GM23338 (cell line): ENCODE measurements around the gene SEC24C. TPM values are rescaled to one million over a fixed set of nuclear protein-coding genes. Genes with fewer than 3 reads are reported as not detected.
"Not testable (repeated sequence)": the region's sequence is repeated elsewhere in the genome, so short reads cannot be mapped to it uniquely, and the experiment has no call there.

Source experiments
- ATAC-seq: fragments of 200-7000 bp; cut with Tn5 transposase; 3 replicates; pipeline ENCODE4 v1.9.1; 2020
- DNase-seq: peaks from one replicate; pipeline ENCODE4 v3.0.0-alpha.2; 2015; ENCODE audit warnings: low spot score
- H2AFZ ChIP-seq: fragments of 200-600 bp; sonication (generic); 2 replicates; pipeline ENCODE4 v1.8.0; 2016; ENCODE audit warnings: antibody characterized with exemption, mild to moderate bottlenecking, moderate library complexity
- H3F3A ChIP-seq: fragments of 200-600 bp; sonication (generic); replicated peaks from 2 replicates; pipeline ENCODE4 v1.8.0; 2017; ENCODE audit warnings: antibody characterized with exemption, mixed run types, low read depth
- H3K27ac ChIP-seq: fragments of 200-600 bp; sonication (generic); 2 replicates; pipeline ENCODE4 v1.6.1; 2016; ENCODE audit warnings: low read depth
- H3K27me3 ChIP-seq: fragments of 200-600 bp; sonication (generic); 2 replicates; pipeline ENCODE4 v1.8.0; 2016; ENCODE audit warnings: mild to moderate bottlenecking, mixed run types, moderate library complexity; ENCODE audit not compliant: insufficient read depth
- H3K36me3 ChIP-seq: fragments of 200-600 bp; sonication (generic); 2 replicates; pipeline ENCODE4 v1.8.0; 2016; ENCODE audit warnings: mild to moderate bottlenecking; ENCODE audit not compliant: insufficient read depth
- H3K4me1 ChIP-seq: fragments of 200-600 bp; sonication (generic); 2 replicates; pipeline ENCODE4 v1.8.0; 2016; ENCODE audit warnings: mild to moderate bottlenecking, moderate library complexity; ENCODE audit not compliant: insufficient read depth
- H3K4me2 ChIP-seq: fragments of 200-600 bp; sonication (generic); 2 replicates; pipeline ENCODE4 v1.7.1; 2017; ENCODE audit warnings: mixed run types
- H3K4me3 ChIP-seq: fragments of 200-600 bp; sonication (generic); 2 replicates; pipeline ENCODE4 v1.6.1; 2016; ENCODE audit warnings: mixed run types
- H3K79me2 ChIP-seq: fragments of 200-600 bp; sonication (generic); replicated peaks from 2 replicates; pipeline ENCODE4 v1.8.0; 2017; ENCODE audit warnings: mild to moderate bottlenecking; ENCODE audit not compliant: insufficient read depth
- H3K9me2 ChIP-seq: fragments of 200-600 bp; sonication (generic); 2 replicates; pipeline ENCODE4 v1.8.0; 2017; ENCODE audit not compliant: insufficient read depth
- H4K20me1 ChIP-seq: fragments of 200-600 bp; sonication (generic); replicated peaks from 2 replicates; pipeline ENCODE4 v1.8.0; 2017; ENCODE audit warnings: mild to moderate bottlenecking; ENCODE audit not compliant: insufficient read depth
- H3K27ac Mint-ChIP-seq: 2 replicates; pipeline ENCODE4 v1.8.0; 2020; ENCODE audit warnings: inconsistent platforms, mild to moderate bottlenecking, moderate library complexity, mixed read lengths
- H3K27me3 Mint-ChIP-seq: 3 replicates; pipeline ENCODE4 v1.8.0; 2022; ENCODE audit warnings: low read depth, mild to moderate bottlenecking, moderate library complexity, mixed read lengths, inconsistent platforms; ENCODE audit not compliant: insufficient read depth, poor library complexity
- H3K36me3 Mint-ChIP-seq: 3 replicates; pipeline ENCODE4 v1.8.0; 2021; ENCODE audit warnings: low read depth, mild to moderate bottlenecking, inconsistent platforms, moderate library complexity, mixed read lengths
- H3K4me1 Mint-ChIP-seq: 3 replicates; pipeline ENCODE4 v1.8.0; 2020; ENCODE audit warnings: mild to moderate bottlenecking, inconsistent platforms, mixed read lengths
- H3K4me3 Mint-ChIP-seq: 3 replicates; pipeline ENCODE4 v1.8.0; 2021; ENCODE audit warnings: moderate library complexity, mild to moderate bottlenecking, inconsistent platforms, mixed read lengths
- H3K9me3 Mint-ChIP-seq: 3 replicates; pipeline ENCODE4 v1.8.0; 2020; ENCODE audit warnings: moderate library complexity, mild to moderate bottlenecking, inconsistent platforms, mixed read lengths
- EZH2phosphoT487 ChIP-seq: fragments of 200-600 bp; sonication (generic); IDR thresholded peaks from one replicate; pipeline ENCODE4 v1.8.1; 2018; ENCODE audit warnings: antibody characterized with exemption; ENCODE audit not compliant: unreplicated experiment
- STAT1 ChIP-seq: IDR thresholded peaks from one replicate; pipeline ENCODE4 v1.6.1; 2016; ENCODE audit warnings: antibody characterized with exemption; ENCODE audit not compliant: unreplicated experiment
- polyA plus RNA-seq: library from polyadenylated mRNA; unstranded; fragments of >200 nt; fragmentation: Nextera tagmentation; extraction: Ambion mirVana; gene quantifications from 2 replicates; pipeline ENCODE4 v1.2.1, GENCODE V29; 2016
- total RNA-seq: library from RNA; depleted of rRNA; stranded (reverse); fragments of >200 nt; shearing (Covaris generic); gene quantifications from 2 replicates; pipeline ENCODE4 v1.2.3, GENCODE V29; 2014
- TF ChIP-seq, protein P1 (sequence below), 2 experiments: fragments of 200-600 bp in 1 of 2; sonication (generic) in 1 of 2; conservative IDR thresholded peaks; 2 replicates each; pipeline versions ENCODE4 v1.5.1 to v1.6.1; 2016 to 2017; ENCODE audit warnings: antibody characterized with exemption in 2 of 2, low read depth in 2 of 2, mild to moderate bottlenecking in 2 of 2, moderate library complexity in 1 of 2
- TF ChIP-seq, protein P2 (sequence below): IDR thresholded peaks from one replicate; pipeline ENCODE4 v1.6.1; 2018; ENCODE audit warnings: antibody characterized with exemption; ENCODE audit not compliant: unreplicated experiment

SEC24C gene
- total and polyA plus RNA-seq, 2 experiments from 2014 or later: 16.9 to 64.2 TPM

DNA sequence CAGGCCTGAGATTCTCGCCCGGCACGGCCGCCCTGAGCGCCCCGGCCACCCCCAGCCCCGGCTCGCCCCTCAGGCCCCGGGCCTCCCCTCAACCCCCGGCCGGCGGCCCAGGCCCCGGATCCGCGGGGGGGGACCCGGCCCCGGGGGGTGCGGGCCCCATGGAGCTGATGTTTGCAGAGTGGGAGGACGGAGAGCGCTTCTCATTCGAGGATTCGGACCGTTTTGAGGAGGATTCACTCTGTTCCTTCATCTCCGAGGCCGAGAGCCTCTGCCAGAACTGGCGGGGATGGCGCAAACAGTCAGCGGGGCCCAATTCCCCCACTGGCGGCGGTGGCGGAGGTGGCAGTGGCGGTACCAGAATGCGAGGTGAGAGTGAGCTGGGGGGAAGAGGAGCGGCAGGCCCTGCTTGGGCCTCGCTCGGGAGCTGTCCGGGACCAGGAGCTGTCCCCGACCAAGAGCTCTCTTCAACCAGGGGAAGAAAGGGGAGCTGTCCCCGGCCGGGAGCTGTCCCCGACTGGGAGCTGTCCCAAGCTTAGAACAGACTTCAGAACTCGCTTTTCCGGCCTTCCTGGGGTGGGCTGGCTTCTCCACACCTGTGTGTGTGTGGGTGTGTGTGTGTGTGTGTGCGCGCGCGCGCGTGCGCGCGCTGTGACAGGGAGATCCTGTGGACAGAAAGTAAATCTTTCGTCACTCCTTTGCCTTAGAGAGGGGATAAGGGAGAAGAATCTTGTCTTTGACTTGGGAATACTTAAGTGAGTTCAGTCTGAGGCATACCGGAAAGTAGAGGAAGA lies 41.7 kb downstream of the SEC24C start:
- H3K27ac ChIP-seq: no peak overlapping the region

DNA sequence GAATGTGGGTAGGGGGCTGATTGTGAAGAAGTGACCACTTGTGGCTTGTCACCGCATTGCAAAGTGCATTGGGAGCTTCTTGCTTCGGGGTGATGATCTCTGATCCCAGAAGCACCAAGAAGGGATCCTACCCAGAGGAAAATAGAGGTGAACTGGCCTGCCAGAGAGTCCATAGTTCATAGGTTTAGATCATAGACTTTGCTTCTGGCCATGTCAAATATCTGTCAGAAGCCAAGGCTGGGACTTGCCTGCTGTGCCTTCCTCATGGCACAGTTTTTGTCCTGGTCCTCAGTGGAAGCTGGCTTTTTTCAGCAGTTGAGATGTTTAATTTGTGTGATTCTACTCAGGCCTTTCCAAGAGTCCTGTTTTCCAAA lies 42.3 kb downstream of the SEC24C start:
- peak overlapping the region; percentile 100 for H3K4me3 Mint-ChIP-seq
- Histone ChIP-seq H2AFZ (no peak overlapping the region), H3K27me3 (no peaks in the 10 kb centered on the region), H3K27ac (no peak overlapping the region), H3K36me3 (no peaks in the 10 kb centered on the region; the same call in 1 of the 2 replicates), H3K79me2 (peaks cover 41% of the 10 kb centered on the region), H3F3A (peaks cover 10% of the 10 kb centered on the region; the same call in 1 of the 2 replicates), H3K9me2 (no peaks in the 10 kb centered on the region), H3K4me3 (peak overlapping the region; percentile 57), H3K4me2 (peak overlapping the region; percentile 99), H3K4me1 (peaks cover 6% of the 10 kb centered on the region; the same call in 1 of the 2 replicates), H4K20me1 (peaks cover 19% of the 10 kb centered on the region)
- peaks cover 19% of the 10 kb centered on the region for H3K4me1 Mint-ChIP-seq
- H3K27me3 Mint-ChIP-seq: peaks cover 22% of the 10 kb centered on the region
- no peaks in the 10 kb centered on the region for H3K9me3 Mint-ChIP-seq
- TF ChIP-seq EZH2phosphoT487: no peak
- TF ChIP-seq, protein P1, sequence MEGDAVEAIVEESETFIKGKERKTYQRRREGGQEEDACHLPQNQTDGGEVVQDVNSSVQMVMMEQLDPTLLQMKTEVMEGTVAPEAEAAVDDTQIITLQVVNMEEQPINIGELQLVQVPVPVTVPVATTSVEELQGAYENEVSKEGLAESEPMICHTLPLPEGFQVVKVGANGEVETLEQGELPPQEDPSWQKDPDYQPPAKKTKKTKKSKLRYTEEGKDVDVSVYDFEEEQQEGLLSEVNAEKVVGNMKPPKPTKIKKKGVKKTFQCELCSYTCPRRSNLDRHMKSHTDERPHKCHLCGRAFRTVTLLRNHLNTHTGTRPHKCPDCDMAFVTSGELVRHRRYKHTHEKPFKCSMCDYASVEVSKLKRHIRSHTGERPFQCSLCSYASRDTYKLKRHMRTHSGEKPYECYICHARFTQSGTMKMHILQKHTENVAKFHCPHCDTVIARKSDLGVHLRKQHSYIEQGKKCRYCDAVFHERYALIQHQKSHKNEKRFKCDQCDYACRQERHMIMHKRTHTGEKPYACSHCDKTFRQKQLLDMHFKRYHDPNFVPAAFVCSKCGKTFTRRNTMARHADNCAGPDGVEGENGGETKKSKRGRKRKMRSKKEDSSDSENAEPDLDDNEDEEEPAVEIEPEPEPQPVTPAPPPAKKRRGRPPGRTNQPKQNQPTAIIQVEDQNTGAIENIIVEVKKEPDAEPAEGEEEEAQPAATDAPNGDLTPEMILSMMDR (conservative IDR thresholded peaks at IDR 0.05; ENCODE audit: low read depth in 2 of 2): no peak
- peak overlapping the region; percentile 54; the same call in 1 of the 2 replicates for H3K27ac Mint-ChIP-seq
- H3K36me3 Mint-ChIP-seq: peaks cover 20% of the 10 kb centered on the region
- DNase-seq (no peak), ATAC-seq (no peak; the same call in 2 of the 3 replicates)

More for the DNA sequence above, 41.7 kb downstream of the SEC24C start:
- Mint-ChIP-seq H3K9me3 (no peaks in the 10 kb centered on the region), H3K27ac (peak overlapping the region; percentile 54; the same call in 1 of the 2 replicates), H3K27me3 (peaks cover 17% of the 10 kb centered on the region), H3K36me3 (peaks cover 15% of the 10 kb centered on the region), H3K4me3 (peak overlapping the region; percentile 100), H3K4me1 (peaks cover 20% of the 10 kb centered on the region)
- peak overlapping the region; percentile 57 for H3K4me3 ChIP-seq
- peak; percentile 31 for ATAC-seq
- H3K27me3 ChIP-seq: no peaks in the 10 kb centered on the region
- peaks cover 10% of the 10 kb centered on the region for H3K4me1 ChIP-seq
- H3K79me2 ChIP-seq: peaks cover 46% of the 10 kb centered on the region
- peak; percentile 61 for DNase-seq
- peak overlapping the region; percentile 83; the same call in 1 of the 2 replicates for H2AFZ ChIP-seq
- no peak for TF ChIP-seq STAT1
- TF ChIP-seq, protein P1 (conservative IDR thresholded peaks at IDR 0.05; ENCODE audit: low read depth in 2 of 2): no peak; a peak in 1 of 4 replicates
- TF ChIP-seq, protein P2, sequence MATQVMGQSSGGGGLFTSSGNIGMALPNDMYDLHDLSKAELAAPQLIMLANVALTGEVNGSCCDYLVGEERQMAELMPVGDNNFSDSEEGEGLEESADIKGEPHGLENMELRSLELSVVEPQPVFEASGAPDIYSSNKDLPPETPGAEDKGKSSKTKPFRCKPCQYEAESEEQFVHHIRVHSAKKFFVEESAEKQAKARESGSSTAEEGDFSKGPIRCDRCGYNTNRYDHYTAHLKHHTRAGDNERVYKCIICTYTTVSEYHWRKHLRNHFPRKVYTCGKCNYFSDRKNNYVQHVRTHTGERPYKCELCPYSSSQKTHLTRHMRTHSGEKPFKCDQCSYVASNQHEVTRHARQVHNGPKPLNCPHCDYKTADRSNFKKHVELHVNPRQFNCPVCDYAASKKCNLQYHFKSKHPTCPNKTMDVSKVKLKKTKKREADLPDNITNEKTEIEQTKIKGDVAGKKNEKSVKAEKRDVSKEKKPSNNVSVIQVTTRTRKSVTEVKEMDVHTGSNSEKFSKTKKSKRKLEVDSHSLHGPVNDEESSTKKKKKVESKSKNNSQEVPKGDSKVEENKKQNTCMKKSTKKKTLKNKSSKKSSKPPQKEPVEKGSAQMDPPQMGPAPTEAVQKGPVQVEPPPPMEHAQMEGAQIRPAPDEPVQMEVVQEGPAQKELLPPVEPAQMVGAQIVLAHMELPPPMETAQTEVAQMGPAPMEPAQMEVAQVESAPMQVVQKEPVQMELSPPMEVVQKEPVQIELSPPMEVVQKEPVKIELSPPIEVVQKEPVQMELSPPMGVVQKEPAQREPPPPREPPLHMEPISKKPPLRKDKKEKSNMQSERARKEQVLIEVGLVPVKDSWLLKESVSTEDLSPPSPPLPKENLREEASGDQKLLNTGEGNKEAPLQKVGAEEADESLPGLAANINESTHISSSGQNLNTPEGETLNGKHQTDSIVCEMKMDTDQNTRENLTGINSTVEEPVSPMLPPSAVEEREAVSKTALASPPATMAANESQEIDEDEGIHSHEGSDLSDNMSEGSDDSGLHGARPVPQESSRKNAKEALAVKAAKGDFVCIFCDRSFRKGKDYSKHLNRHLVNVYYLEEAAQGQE: peak; percentile 65
- H3K4me2 ChIP-seq: peak overlapping the region; percentile 99
- H4K20me1 ChIP-seq: peaks cover 19% of the 10 kb centered on the region
- H3K36me3 ChIP-seq: no peaks in the 10 kb centered on the region; the same call in 1 of the 2 replicates
- H3F3A ChIP-seq: peaks cover 11% of the 10 kb centered on the region; the same call in 1 of the 2 replicates
- H3K9me2 ChIP-seq: no peaks in the 10 kb centered on the region

DNA sequence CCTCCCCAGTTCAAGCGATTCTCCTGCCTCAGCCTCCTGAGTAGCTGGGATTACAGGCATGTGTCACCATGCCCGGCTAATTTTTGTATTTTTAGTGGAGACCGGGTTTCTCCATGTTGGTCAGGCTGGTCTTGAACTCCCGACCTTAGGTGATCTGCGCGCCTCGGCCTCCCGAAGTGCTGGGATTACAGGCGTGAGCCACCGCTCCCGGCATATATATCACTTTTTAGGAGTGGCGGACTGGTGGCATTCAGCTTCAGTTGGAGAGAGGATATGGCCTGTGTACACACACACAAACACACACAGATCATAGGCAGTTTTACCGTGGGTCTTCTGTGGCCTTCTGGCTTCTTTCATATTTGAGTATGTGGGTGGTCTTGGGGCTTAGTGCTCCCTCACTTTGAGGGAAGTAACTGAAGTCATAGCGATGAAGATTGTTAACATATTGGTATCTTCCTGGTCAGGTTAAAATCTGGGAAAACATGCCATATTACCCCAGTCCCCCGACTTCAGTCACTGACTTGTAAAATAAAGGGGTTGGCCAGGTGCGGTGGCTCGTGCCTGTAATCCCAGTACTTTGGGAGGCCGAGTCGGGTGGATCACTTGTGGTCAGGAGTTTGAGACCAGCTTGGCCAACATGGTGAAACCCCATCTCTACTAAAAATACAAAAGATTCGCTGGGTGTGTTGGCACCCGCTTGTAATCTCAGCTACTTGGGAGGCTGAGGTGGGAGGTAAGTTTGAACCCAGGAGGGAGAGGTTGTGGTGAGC lies 43.0 kb downstream of the SEC24C start:
- Mint-ChIP-seq H3K27me3 (peaks cover 22% of the 10 kb centered on the region), H3K36me3 (peaks cover 22% of the 10 kb centered on the region), H3K4me1 (peaks cover 19% of the 10 kb centered on the region), H3K4me3 (peak overlapping the region; percentile 100)
- H3K4me2 ChIP-seq: peak overlapping the region; percentile 99
- H3K9me3 Mint-ChIP-seq, H3K9me2 ChIP-seq, H3K27ac Mint-ChIP-seq, H2AFZ ChIP-seq, H3K4me1 ChIP-seq, DNase-seq, H3K36me3 ChIP-seq, H3K27me3 ChIP-seq, ATAC-seq, H3K27ac ChIP-seq: not testable (repeated sequence)
- H3K4me3 ChIP-seq: peak overlapping the region; percentile 57; the same call in 1 of the 2 replicates
- H3F3A ChIP-seq: peaks cover 10% of the 10 kb centered on the region; the same call in 1 of the 2 replicates
- H3K79me2 ChIP-seq: peaks cover 36% of the 10 kb centered on the region
- H4K20me1 ChIP-seq: peaks cover 19% of the 10 kb centered on the region
